Stomach (tissue), 4 donors: ENCODE measurements around the gene CHP2.

Source experiments
- EP300 ChIP-seq: sonication (generic); formaldehyde crosslinking; IDR thresholded peaks from one replicate; pipeline ENCODE4 v1.6.1; 2017; ENCODE audit warnings: antibody characterized with exemption
- POLR2A ChIP-seq, 4 donors: fragments of 450-650 bp; IDR thresholded peaks; one replicate each; pipeline ENCODE4 v1.6.1; 2016; ENCODE audit warnings: antibody characterized with exemption in 4 of 4, control low read depth in 2 of 4, mild to moderate bottlenecking in 1 of 4, moderate library complexity in 1 of 4
- POLR2AphosphoS5 ChIP-seq, 3 donors: sonication (generic); formaldehyde crosslinking; IDR thresholded peaks; one replicate each; pipeline ENCODE4 v1.6.1; 2016; ENCODE audit warnings: antibody characterized with exemption in 3 of 3
- TF ChIP-seq, protein P1 (sequence below), 7 experiments: fragments of 450-650 bp in 4 of 7; fragments of 200-600 bp in 3 of 7; sonication (generic) in 3 of 7; IDR thresholded peaks; one replicate each; pipeline ENCODE4 v1.5.1; 2016 to 2019; ENCODE audit warnings: antibody characterized with exemption in 7 of 7, control low read depth in 2 of 7, mild to moderate bottlenecking in 1 of 7

DNA sequence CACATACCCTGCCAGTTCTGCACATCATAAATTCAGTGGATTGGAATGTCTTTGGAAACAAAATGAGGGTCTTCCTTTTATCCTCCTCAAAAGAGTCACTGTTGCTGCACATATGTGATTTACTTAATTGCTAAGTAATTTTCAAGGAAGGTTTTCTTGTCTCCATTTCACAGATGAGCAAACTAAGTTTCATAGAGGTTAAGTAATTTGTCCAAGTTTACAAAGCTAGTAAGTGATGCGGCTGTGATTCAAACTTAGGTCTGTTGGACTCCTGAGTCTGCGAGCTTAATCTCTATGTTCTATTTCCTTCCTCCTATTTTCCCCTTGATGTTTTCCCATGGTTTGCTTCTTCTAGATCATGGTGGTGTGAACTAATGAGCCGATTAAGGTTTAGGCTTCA lies 28.1 kb upstream of the CHP2 start:
- TF ChIP-seq POLR2A (IDR thresholded peaks at IDR 0.05), result no peak
- TF ChIP-seq, protein P1, sequence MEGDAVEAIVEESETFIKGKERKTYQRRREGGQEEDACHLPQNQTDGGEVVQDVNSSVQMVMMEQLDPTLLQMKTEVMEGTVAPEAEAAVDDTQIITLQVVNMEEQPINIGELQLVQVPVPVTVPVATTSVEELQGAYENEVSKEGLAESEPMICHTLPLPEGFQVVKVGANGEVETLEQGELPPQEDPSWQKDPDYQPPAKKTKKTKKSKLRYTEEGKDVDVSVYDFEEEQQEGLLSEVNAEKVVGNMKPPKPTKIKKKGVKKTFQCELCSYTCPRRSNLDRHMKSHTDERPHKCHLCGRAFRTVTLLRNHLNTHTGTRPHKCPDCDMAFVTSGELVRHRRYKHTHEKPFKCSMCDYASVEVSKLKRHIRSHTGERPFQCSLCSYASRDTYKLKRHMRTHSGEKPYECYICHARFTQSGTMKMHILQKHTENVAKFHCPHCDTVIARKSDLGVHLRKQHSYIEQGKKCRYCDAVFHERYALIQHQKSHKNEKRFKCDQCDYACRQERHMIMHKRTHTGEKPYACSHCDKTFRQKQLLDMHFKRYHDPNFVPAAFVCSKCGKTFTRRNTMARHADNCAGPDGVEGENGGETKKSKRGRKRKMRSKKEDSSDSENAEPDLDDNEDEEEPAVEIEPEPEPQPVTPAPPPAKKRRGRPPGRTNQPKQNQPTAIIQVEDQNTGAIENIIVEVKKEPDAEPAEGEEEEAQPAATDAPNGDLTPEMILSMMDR (IDR thresholded peaks at IDR 0.05), result no peak
- TF ChIP-seq EP300, result no peak
- no peak for TF ChIP-seq POLR2AphosphoS5 (IDR thresholded peaks at IDR 0.05)
